Ishikawa (cell line): ENCODE measurements around the gene PDLIM1.

Experiments used
- CEBPB ChIP-seq: IDR thresholded peaks from 2 replicates; pipeline ENCODE4 v1.6.1; 2012
- FOXM1 ChIP-seq: IDR thresholded peaks from 2 replicates; pipeline ENCODE4 v1.6.1; 2012; ENCODE audit warnings: low read depth, borderline replicate concordance
- RAD21 ChIP-seq: IDR thresholded peaks from 2 replicates; pipeline ENCODE4 v1.6.1; 2012; ENCODE audit warnings: low read depth
- TAF1 ChIP-seq: IDR thresholded peaks from 2 replicates; pipeline ENCODE4 v1.6.1; 2012; ENCODE audit warnings: low read depth, mild to moderate bottlenecking
- TEAD4 ChIP-seq: IDR thresholded peaks from 2 replicates; pipeline ENCODE4 v1.6.1; 2012
- YY1 ChIP-seq: IDR thresholded peaks from 2 replicates; pipeline ENCODE4 v1.6.1; 2012; ENCODE audit warnings: low read depth
- ZBTB7A ChIP-seq: IDR thresholded peaks from 2 replicates; pipeline ENCODE4 v1.6.1; 2012; ENCODE audit warnings: low read depth
- TF ChIP-seq, protein P1 (sequence below): IDR thresholded peaks from 2 replicates; pipeline ENCODE4 v1.6.1; 2012; ENCODE audit warnings: low read depth, mild to moderate bottlenecking
- TF ChIP-seq, protein P2 (sequence below): IDR thresholded peaks from 2 replicates; pipeline ENCODE4 v1.6.1; 2012

DNA sequence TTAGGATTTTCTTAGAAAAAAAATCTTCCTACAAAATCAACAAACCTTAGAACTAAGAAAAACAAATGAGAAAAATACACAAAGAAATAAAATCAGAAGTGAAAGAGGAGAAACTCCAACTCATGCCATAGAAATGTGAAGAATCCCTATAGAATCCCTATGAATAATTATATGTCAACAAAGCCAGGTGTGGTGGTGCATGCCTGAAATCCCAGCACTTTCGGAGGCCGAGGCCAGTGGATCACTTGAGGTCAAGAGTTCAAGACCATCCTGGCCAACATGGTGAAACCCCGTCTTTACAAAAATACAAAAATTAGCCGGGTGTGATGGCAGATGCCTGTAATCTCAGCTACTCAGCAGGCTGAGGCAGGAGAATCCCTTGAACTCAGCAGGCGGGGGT, 69.7 kb downstream of the PDLIM1 start:
- TF ChIP-seq, protein P1, sequence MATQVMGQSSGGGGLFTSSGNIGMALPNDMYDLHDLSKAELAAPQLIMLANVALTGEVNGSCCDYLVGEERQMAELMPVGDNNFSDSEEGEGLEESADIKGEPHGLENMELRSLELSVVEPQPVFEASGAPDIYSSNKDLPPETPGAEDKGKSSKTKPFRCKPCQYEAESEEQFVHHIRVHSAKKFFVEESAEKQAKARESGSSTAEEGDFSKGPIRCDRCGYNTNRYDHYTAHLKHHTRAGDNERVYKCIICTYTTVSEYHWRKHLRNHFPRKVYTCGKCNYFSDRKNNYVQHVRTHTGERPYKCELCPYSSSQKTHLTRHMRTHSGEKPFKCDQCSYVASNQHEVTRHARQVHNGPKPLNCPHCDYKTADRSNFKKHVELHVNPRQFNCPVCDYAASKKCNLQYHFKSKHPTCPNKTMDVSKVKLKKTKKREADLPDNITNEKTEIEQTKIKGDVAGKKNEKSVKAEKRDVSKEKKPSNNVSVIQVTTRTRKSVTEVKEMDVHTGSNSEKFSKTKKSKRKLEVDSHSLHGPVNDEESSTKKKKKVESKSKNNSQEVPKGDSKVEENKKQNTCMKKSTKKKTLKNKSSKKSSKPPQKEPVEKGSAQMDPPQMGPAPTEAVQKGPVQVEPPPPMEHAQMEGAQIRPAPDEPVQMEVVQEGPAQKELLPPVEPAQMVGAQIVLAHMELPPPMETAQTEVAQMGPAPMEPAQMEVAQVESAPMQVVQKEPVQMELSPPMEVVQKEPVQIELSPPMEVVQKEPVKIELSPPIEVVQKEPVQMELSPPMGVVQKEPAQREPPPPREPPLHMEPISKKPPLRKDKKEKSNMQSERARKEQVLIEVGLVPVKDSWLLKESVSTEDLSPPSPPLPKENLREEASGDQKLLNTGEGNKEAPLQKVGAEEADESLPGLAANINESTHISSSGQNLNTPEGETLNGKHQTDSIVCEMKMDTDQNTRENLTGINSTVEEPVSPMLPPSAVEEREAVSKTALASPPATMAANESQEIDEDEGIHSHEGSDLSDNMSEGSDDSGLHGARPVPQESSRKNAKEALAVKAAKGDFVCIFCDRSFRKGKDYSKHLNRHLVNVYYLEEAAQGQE, result no peak
- no peak for TF ChIP-seq CEBPB
- TF ChIP-seq TAF1, result no peak
- TF ChIP-seq RAD21, result no peak
- TF ChIP-seq ZBTB7A, result no peak
- no peak for TF ChIP-seq TEAD4
- TF ChIP-seq YY1, result no peak
- TF ChIP-seq, protein P2, sequence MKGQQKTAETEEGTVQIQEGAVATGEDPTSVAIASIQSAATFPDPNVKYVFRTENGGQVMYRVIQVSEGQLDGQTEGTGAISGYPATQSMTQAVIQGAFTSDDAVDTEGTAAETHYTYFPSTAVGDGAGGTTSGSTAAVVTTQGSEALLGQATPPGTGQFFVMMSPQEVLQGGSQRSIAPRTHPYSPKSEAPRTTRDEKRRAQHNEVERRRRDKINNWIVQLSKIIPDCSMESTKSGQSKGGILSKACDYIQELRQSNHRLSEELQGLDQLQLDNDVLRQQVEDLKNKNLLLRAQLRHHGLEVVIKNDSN, result no peak
- TF ChIP-seq FOXM1, result no peak
